ENCODE results near the gene CEP85.

Gene CEP85

DNA sequence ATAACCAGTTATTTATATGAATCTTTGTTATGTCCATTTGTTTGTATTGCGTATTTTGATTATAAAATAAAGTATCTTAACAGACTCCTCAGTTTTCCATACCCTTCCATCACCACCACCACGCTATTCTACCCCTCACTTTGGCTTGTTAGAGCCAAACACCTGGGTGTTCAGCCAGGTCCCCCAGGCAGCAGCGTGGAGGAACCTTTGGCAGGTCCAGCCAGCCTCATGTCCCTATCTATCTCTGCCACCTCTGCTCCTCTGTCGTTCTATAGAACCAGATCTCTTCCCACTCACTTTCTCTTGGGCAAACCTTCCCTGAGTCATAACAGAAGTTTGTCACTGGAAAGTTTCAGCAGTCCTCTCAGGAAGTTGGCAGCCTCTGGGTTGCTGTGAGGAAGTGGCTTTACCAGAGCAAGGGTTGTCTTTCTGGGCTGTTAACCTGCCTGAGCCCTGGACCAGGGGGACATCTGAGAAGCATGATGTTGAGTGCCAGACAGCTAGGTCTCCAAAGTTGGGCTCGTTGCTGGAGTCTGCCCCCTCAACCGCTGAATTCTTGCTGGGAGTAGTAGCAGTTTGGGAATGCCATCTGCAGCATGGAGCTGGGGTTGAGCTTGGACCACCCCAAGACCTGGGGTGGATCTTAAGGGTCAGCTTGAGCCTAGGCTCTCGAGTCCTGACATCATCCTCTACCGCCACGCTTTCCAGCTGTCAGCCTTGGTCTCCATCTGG, 44.9 kb downstream of the CEP85 start:
- DNase-seq (ENCODE audit: low spot score), result peak; percentile 76

DNA sequence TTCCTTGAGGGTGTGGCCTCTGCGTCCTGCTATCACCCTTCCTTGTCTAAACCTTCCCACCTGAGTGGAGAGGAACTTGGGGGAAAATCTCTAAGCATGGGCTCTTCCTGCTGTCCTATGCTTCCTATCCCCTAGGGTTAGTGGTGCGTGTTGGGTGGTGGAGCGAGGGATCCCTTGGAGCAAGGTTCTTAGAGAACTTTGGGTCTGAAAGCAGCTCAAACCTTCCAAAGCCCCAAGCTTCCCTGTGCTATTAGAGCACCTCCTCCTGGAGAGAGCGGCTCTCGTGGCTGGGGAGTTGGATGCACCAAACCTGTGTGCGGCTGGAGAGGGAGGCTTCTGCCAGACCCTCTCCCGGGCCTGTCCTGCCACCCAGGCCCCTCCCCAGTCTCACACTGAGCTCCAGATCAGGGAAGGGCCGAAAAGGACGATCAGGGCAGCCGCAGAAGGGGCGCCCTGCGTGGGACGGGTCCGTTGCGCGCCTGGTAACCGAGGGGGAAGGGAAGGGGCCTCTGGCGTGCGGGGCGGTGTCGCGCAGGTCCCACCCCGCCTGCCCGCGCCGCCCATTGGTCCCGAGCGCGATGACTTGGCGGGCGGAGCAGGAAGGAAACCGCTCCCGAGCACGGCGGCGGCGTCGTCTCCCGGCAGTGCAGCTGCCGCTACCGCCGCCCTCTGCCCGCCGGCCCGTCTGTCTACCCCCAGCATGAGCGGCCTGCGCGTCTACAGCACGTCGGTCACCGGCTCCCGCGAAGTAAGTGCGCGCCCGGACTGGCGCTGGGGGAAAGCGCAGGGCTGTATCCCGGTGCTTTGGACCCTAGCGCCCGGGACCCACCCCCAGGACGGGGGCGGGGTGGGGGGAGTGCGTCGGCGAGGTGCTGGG, 45.7 kb downstream of the CEP85 start, which contains the start of gene SH3BGRL3:
TSS of gene SH3BGRL3 (plus strand) at position 631 of the 877 bp plus-strand sequence. CDS start at position 701, 70 bp downstream.
- DNase-seq (ENCODE audit: low spot score), result peak; percentile 80

DNA sequence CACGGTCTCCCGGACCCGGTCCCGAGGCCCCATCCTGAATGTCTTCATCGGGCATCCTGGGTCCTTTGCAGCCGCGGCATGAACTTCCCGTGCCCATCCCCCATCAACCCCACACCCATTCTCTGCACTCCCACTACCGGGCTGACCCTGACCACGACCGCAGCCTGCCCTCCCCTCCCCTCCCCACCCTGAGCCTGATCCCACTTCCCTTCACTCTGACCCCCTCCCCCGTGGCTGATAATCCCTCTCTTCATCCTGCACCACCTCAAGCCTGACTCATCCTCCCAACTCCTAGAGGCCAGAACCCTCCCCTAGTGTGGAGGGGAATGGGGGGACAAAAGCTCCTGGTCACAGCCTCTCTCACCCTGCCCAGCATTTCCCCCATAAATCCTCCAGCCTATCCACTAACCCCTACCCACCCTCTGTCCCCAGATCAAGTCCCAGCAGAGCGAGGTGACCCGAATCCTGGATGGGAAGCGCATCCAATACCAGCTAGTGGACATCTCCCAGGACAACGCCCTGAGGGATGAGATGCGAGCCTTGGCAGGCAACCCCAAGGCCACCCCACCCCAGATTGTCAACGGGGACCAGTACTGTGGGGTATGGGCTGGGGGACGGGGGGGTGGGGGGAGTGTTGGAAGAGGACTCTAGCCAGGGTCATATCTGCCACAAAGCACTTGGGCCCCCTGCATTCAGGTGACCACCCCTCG, 46.5 kb downstream of the CEP85 start:
- peak; percentile 38 for DNase-seq (ENCODE audit: low spot score)

DNA sequence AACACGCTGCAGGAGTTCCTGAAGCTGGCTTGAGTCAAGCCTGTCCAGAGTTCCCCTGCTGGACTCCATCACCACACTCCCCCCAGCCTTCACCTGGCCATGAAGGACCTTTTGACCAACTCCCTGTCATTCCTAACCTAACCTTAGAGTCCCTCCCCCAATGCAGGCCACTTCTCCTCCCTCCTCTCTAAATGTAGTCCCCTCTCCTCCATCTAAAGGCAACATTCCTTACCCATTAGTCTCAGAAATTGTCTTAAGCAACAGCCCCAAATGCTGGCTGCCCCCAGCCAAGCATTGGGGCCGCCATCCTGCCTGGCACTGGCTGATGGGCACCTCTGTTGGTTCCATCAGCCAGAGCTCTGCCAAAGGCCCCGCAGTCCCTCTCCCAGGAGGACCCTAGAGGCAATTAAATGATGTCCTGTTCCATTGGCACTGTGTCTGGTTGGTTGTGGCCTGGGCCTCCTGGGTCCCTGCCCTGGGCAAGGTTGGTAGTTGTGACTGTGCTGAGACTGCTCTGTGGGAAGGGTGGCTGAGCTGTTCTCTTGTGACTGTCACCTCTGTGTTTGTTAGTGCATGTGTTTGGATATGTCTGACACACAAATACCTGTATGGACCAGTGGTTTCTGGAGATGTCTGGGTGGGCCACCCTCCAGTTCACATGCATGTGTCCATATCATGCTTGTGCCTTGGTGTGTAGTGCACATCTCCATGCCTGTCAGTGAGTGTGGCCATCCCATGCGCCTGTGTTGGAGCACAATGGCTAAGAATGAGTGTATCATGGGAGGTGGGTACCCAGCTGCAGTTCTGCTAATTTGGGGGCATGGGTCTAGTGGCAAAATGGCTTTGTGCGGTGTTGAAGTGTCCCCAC, 47.3 kb downstream of the CEP85 start:
- DNase-seq (ENCODE audit: low spot score), result no peak

DNA sequence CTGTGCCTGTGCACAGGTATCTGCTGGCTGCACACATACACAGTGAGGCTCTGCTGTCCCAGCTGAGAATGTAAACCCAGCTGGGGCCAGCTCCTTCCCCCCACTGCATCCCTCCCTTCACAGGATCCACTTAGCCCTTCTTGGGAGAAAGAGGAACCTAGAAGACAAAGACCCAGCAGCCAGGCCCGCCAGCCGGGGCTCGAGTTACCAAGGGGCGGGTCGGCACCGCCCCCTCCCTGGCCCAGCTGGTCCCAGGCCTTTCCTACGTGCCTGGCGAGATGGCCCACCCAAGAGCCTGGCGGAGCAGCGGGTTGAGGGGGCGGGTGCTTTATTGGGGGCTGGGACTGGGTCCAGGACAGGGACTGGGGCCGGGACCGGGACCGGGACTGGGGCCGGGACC, 48.0 kb downstream of the CEP85 start:
- DNase-seq (ENCODE audit: low spot score), result no peak

DNA sequence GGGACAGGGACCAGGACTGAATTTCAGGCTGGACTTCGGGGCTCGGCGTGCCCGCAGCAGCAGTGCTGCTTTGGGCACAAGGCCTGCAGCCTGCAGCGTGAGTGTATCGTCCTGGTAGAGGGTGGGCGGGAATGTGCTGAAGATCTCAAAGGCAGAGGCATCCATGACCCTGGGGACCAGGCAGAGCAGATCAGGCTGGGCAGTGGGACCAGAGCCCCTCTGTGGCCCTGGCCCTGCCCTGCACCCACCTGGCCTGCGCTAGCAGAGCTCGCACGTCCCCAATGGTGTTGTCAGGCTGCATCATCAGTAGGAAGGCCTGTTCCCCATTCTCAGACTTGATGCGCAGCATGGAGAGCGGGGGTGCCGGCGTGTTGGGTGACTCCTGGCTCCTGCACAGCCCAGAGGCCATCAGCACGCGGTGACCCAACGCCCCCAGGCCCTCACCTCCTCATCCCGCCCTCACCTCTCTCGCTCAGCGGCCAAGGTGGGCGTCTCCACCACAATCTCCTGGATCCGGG, 48.5 kb downstream of the CEP85 start:
- no peak for DNase-seq (ENCODE audit: low spot score)

DNA sequence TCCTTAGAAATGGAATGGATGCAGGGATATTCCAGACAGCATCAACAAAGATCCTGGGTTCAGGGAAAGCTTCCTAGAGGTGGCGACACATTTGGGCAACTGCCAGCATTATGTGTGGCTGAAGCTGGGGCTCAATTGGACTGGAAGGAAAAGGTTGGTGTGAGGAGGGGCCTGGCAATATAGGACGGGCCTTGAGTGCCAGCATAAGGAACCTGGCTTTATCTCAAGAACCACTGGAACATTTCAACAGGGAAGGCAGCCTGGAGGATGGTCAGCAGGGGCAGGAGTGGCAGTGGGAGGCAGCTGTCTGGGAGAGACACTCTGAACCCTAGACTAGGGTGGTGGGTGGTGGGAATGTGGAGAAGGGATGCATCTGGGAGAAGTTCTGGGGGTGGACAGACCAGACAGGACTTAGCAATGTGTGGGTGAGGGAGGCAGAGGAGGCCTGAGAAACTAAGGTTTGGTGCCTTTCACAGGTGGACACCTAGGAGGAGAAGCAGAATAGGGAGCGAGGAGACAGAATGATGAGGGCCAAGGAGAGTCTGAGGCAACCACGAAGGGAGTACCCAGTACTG, 49.4 kb downstream of the CEP85 start:
- no peak for DNase-seq (ENCODE audit: low spot score)

DNA sequence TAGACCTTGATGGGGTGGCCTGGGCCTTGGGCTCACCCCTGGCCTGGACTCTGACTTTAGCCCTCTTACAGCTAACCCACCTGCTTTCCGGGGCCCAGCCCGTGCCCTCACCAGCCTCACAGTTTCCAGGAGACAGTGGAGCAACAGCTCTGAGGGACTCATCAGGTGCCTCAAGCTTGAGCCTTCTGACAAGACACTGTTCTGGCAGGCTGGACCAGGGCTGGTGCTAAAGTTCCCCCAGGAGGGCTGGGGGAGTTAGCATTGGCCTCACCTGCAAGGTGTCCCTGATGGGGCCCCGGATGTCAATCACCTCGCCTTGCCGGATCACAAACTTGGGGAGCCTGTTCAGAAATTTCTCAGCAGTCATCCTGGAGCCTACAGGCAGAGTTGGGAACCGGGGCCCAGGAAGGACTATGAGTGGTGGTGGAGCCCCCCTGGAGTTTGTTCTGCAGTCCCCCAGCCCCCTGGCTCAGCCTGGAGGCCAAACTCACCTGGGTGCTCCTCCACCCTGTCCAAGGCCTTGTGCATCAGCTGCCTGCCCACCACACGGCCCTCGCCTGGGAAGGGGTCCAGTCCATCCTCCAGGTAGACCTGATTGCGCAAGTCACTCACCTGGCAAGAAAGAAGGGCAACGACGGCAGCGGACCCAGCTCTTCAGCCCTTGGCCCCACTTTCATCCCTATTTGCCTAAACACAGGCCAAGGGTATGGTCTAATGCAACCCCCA, 50.0 kb downstream of the CEP85 start:
- no peak for DNase-seq (ENCODE audit: low spot score)

DNA sequence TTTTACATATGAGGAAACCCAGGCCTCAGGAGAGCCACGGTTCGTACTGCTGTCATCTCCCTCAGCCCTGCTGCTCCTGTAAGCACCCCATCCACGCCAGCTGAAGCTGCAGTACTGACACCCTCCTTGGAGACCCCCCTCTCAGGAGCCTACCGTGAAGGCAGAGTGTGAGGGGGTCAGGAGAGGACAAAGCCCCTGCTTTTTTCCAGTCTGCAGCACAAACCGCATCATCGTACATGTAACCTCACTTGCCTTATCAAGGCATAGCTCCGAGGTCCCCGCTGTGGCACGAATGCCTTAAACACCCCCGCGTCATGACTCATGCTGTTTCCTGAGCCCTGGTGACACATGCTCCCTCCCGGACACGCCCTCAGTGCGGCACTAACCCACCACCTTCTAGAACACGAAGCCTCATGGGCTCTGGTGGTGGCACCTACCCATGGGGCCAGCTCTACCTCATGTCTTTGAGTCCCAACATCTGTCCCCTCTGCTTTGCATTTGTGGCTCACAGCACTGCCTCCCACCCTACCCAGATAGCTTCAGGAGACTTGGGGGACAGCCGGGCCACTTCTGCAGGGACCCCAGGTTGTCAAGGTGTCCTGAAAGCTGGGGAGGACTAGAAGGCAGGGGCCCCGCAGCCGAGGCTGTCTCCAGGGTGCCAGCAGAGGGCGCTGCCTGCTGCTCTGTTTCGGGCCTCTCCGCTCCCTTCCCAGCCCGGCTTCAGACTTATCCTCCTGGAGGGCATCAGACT, 50.8 kb downstream of the CEP85 start:
- DNase-seq (ENCODE audit: low spot score), result peak; percentile 92

DNA sequence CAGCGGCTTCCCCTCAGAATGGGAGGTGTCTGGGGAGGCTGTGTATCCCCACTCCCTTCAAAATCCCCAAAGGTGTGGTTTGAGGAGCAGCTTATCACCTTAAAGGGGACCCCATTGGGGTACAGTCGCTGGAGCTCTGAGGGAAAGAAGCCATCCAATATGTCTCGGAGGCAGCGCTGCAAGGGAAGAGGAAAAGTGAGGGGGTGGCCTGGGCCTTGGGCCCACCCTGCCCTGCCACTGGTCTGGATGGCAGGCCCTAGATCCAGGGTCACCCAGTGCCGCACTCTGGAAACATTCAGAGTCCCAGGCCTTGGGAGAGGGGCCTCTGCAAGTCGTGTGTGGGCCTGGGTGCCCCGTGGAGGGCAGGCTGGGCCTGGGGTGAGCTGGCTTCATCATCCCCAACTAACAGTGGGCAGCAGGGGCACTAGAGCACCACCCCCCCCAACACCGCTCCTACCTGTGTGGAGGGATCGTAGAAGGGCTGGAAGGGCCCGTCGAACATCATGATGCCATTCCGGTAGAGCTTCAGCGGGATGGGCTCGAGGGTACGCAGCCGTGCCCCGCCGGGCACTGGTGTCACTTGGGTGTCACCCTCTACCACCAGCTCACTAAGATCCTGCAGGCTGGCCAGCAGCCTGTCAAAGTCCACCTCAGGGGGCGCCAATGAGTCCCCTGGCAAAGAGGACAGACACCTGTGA, 51.5 kb downstream of the CEP85 start:
- DNase-seq (ENCODE audit: low spot score), result no peak

DNA sequence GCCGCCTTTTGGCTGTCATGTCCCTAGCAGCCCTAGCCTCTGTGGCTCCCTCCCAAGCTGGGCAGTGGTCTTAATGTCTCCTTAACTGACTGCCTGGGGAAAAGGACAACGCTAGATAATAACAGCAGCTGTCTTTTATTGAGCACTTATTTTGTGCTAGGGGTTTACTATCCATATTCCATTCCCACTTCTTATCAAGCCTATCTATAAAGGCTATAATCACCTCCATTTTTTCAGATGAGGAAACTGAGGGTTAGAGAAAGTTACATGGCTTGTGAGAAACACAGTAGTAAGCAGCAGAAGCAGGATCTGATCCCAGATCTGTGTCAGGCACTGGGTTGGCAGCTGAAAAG, 52.0 kb downstream of the CEP85 start:
- DNase-seq (ENCODE audit: low spot score), result no peak

DNA sequence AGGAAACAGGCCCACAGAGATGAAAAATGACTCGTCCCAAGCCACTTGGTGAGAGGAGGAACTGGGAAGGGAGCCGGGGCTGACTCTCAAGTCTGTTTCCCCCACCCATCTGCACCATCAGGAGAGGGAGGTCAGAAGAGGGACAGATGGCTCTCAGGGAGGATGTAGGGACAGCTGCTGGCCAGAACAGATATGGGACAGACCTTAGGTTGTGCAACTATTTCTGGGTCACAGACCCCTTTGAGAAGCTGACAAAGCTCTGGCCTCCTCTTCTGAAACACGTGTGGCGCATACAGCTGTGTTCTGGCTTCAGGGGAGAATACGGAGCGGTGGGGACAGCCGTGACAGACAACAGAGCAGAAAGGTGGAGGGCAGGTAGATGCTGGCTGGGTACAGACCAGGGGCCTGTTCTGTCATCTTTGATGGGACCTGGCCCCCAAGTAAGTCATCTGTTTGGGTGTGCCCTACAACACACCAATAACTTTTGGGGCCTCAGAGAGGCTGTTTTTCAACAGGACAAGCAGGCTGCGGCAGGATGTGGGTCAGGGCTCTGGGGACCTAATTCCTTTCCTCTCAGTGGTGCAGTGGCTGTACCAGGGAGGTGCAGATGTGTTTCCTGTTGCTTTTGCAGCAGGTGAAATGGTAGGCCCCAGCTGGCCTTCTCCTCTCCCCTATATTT, 53.2 kb downstream of the CEP85 start:
- DNase-seq (ENCODE audit: low spot score), result no peak

DNA sequence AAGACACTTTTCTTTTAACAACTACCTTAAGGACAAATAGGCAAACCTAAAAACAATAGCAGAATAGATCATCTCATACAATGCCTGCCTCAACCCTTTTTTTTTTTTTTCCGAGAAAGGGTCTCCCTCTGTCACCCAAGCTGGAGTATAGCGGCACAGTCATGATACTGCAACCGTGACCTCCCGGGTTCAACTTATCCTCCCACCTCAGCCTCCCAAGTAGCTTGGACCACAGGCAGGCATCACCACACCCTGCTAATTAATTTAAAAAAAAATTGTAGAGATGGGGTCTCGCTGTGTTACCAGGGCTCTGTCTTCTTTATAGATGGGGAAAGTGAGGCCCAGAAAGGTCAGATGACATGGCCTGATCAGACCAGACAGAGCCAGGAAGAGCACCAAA, 53.8 kb downstream of the CEP85 start:
- DNase-seq (ENCODE audit: low spot score), result no peak

DNA sequence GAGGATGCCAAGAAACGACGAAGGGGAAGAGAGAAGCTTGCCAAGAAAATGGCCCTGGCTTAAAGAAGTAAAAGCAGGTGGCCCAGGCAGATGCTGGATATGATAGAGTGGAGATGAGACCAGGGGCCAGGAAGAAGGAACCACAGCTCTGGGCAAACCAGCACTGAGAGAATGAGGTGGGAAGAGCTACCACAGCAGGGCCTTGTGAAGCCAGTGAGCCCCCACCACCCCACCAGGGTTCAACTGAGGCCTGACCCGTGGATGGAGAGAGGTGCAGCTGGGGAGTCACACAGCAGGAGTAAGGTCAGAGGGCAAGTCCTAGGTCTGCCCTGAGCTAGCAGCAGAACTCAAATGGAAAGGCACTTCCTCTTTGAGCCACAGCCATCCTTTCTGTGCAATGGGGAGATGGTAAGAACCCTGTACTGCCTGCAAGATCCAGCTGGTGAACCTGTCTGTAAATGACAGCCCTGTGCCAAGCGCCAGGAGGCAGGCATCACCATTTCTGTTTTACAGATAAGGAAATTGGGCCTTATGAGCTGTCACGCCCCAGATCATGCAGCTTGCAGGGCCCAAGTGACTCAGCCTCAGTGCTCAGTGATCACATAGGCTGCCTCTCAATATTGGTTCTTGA, 54.4 kb downstream of the CEP85 start:
- no peak for DNase-seq (ENCODE audit: low spot score)

DNA sequence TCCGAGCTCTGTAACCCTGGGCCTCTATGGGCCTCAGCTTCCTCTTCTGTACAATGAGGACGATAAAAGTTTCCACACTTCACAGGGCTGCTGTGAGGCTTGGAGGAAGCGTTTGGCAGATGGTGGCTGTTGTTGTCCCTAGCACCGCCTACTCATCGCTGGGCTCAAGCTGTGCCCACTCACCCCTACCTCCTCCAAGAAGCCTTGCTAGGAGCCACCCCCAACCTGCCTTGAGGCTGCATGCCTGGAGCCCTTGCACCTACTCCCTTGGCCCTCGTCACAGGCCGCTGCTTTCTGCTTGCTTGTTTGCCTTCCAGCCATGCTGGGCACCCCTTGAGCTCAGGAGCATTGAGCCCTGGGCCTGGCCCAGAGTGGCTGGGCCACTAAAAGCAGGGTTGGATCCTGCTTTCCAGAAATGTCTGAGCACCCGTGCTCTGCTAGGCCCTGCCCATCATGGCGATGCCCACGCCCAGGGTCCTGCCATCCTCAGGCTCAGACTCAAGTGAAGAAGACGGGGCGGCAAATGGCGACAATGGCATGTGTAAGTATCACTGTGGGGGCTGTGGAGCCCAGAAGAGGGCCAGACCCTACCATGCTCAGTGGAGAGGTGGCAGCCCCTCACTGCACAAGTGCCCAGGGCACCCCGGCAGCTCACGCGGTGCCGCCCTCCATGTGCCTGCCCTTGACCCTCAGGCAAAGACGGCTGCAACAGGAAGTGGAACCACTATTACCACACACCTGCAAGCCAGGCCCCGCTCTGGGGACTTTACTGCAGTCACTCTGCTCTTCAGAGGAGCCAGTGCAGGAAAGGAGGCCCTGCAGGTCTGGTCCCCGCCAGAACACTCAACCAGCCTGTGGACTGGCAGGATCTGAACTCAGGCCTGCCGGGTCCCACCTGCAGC, 55.4 kb downstream of the CEP85 start:
- no peak for DNase-seq (ENCODE audit: low spot score)

DNA sequence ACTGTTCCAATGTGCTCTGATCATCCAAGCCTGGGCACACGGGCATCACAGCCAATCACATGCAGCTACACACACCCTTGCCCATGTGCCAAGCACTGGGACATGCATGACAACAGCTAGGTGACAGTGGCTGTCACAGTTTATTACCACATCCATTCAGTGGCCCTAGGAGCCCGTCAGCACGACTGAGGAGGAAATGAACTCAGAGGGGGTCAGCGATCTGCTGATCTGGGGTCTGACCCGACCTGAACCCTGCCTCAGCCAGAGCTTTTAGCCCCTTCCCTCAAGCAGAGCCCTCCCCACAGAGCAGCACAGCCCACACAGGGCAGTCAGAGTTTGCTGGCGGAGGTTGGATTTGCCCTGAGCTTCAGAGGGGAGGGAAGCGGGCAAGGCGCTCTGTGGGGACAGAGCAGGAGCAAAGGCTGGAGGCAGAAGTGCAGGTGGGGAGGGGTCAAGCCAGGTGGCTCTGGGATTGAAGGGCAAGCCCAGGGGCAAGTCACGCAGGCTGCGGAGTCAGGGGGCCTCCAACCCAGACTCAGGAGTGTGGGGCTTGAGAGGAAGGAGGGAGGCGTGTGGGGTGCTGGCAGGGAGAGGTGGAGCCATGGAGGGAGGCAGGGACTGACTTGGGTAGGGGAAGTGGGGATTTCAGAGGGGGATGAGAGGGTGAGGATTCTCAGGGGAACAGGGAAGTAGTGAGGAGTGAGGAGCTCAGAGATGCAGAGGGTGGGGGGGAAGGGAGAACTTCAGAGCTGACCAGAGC, 56.3 kb downstream of the CEP85 start:
- DNase-seq (ENCODE audit: low spot score), result no peak

Measured in kidney capillary endothelial cell (primary cell).